HepG2 (cell line): ENCODE data around the gene NMT2. TPM values are rescaled to one million over a fixed set of nuclear protein-coding genes. Genes with fewer than 3 reads are reported as not detected.

ENCODE experiments used
- ATAC-seq: fragments of 200-7000 bp; cut with Tn5 transposase; 3 replicates; pipeline ENCODE4 v1.9.1; 2020; ENCODE audit warnings: mild to moderate bottlenecking, moderate library complexity
- BruUV-seq: library from RNA; stranded (reverse); fragments of 400-500 nt; replicated peaks from 2 replicates; lab custom pipeline; 2021; lab: Mats Ljungman, UMichigan
- CTCF ChIA-PET: fragments of 300-600 bp; formaldehyde crosslinking; extraction: SDS; loops from one replicate; lab custom pipeline; 2021; ENCODE audit warnings: low total read pairs, inconsistent platforms, low intra/inter-chr PET ratio; lab: Yijun Ruan, JAX
- POLR2A ChIA-PET: fragments of 350-600 bp; sonication (Branson Sonifier 250); formaldehyde crosslinking; loops from one replicate; lab custom pipeline; 2020; ENCODE audit warnings: antibody characterized with exemption, inconsistent platforms; lab: Yijun Ruan, JAX
- DNase-seq: peaks from one replicate; pipeline ENCODE4 v3.0.0-alpha.2; 2015; ENCODE audit warnings: low spot score
- FAIRE-seq: peaks from 3 replicates; lab custom pipeline; 2011; peaks lifted over from hg19 to GRCh38; lab: Jason Lieb, UNC
- H2AFZ ChIP-seq: one replicate; pipeline ENCODE4 v1.6.1; 2011; ENCODE audit warnings: low read length, inconsistent platforms
- H3K27ac ChIP-seq: fragments of 300-600 bp; 3 replicates; pipeline ENCODE4 v1.8.0; 2011; ENCODE audit warnings: mixed run types, mild to moderate bottlenecking, mixed read lengths, low read length, inconsistent platforms; ENCODE audit not compliant: insufficient read depth; ENCODE audit errors: extremely low read length
- H3K27me3 ChIP-seq, 2 experiments: fragments of 200-600 bp in 1 of 2; 2 replicates in 1 of 2; 3 replicates in 1 of 2; pipeline versions ENCODE4 v1.6.0 to v1.8.0; 2011; ENCODE audit warnings: low read length in 2 of 2, mild to moderate bottlenecking in 2 of 2, moderate library complexity in 2 of 2, inconsistent platforms in 1 of 2; ENCODE audit not compliant: insufficient read depth in 2 of 2, control insufficient read depth in 1 of 2
- H3K36me3 ChIP-seq, 2 experiments: fragments of 200-600 bp in 1 of 2; replicated peaks in 1 of 2; 2 replicates in 1 of 2; 3 replicates in 1 of 2; pipeline versions ENCODE4 v1.5.1 to v1.8.0; 2011; ENCODE audit warnings: low read length in 2 of 2, inconsistent platforms in 1 of 2; ENCODE audit not compliant: insufficient read depth in 2 of 2, control insufficient read depth in 1 of 2
- H3K4me1 ChIP-seq: 2 replicates; pipeline ENCODE4 v1.5.1; 2012; ENCODE audit warnings: low read length, inconsistent platforms; ENCODE audit not compliant: insufficient read depth
- H3K4me2 ChIP-seq: 2 replicates; pipeline ENCODE4 v1.6.0; 2011; ENCODE audit warnings: low read depth, low read length, inconsistent platforms
- H3K4me3 ChIP-seq, 3 experiments: fragments of 200-600 bp in 1 of 3; sonication (generic), shearing (Covaris generic) in 1 of 3; replicated peaks in 1 of 3; 2 replicates each; pipeline ENCODE4 v1.5.1; 2011 to 2016; ENCODE audit warnings: low read length in 3 of 3, inconsistent platforms in 2 of 3, low read depth in 2 of 3, mild to moderate bottlenecking in 2 of 3, control low read depth in 1 of 3, mixed read lengths in 1 of 3; ENCODE audit not compliant: insufficient read depth in 1 of 3
- H3K79me2 ChIP-seq: one replicate; pipeline ENCODE4 v1.6.1; 2011; ENCODE audit warnings: low read length, inconsistent platforms; ENCODE audit not compliant: insufficient read depth
- H3K9ac ChIP-seq: 2 replicates; pipeline ENCODE4 v1.6.0; 2011; ENCODE audit warnings: mild to moderate bottlenecking, low read depth, low read length, inconsistent platforms; ENCODE audit not compliant: insufficient read depth
- H3K9me3 ChIP-seq: 2 replicates; pipeline ENCODE4 v1.5.1; 2012; ENCODE audit warnings: mild to moderate bottlenecking, low read length
- H4K20me1 ChIP-seq: 2 replicates; pipeline ENCODE4 v1.6.0; 2011; ENCODE audit warnings: inconsistent platforms, mild to moderate bottlenecking, low read length, moderate library complexity; ENCODE audit not compliant: insufficient read depth
- AKAP8 ChIP-seq: sonication (generic); formaldehyde crosslinking; IDR thresholded peaks from 2 replicates; pipeline ENCODE4 v1.5.1; 2020; ENCODE audit warnings: mild to moderate bottlenecking, missing genetic modification reagents
- ATF7 ChIP-seq, 2 experiments: fragments of 450-650 bp in 1 of 2; sonication (generic) in 1 of 2; formaldehyde crosslinking in 1 of 2; IDR thresholded peaks; 2 replicates each; pipeline versions ENCODE4 v1.4.0 to v1.6.1; 2016 to 2020; ENCODE audit warnings: antibody characterized with exemption in 1 of 2, mild to moderate bottlenecking in 1 of 2, missing genetic modification reagents in 1 of 2
- MIER3 ChIP-seq: IDR thresholded peaks from 2 replicates; pipeline ENCODE4 v1.6.1; 2016; ENCODE audit warnings: missing compliant biosample characterization, borderline replicate concordance
- ZNF564 ChIP-seq: sonication (generic); formaldehyde crosslinking; IDR thresholded peaks from 2 replicates; pipeline ENCODE4 v1.8.1; 2023; ENCODE audit warnings: mild to moderate bottlenecking, missing genetic modification reagents
- ZSCAN22 ChIP-seq: sonication (generic); formaldehyde crosslinking; IDR thresholded peaks from 2 replicates; pipeline ENCODE4 v1.4.0; 2020; ENCODE audit warnings: mild to moderate bottlenecking, missing genetic modification reagents
- WGBS: methylation state at CpG from one replicate; pipeline ENCODE4 v1.1.6; 2017; ENCODE audit warnings: low lambda C conversion rate; 5-methylcytosine and 5-hydroxymethylcytosine counted together
- in situ Hi-C: cut with HindIII; loops from 2 replicates; pipeline ENCODE4 v1.10.0; 2017; ENCODE audit warnings: low pct_unique_long_range_greater_than_20kb; ENCODE audit not compliant: extremely low pct_ligation_motif_present
- intact Hi-C: fragments of 100-400 bp; cut with micrococcal nuclease; formaldehyde crosslinking; loops from one replicate; pipeline ENCODE4 v1.10.0; 2022; ENCODE audit not compliant: unreplicated experiment
- polyA plus RNA-seq, 8 experiments: library from polyadenylated mRNA; depleted of rRNA in 3 of 8; stranded (reverse) in 7 of 8; unstranded in 1 of 8; fragments of >200 nt; fragmentation: Illumina TruSeq in 4 of 8; extraction: Trizol in 4 of 8; gene quantifications; 2 replicates each; pipeline versions ENCODE4 v1.2.1 to v1.2.3, GENCODE V29; 2011 to 2016; ENCODE audit warnings: low read depth in 4 of 8, missing spikeins in 1 of 8, mixed read lengths in 1 of 8; ENCODE audit not compliant: insufficient read depth in 1 of 8
- total RNA-seq, 5 experiments: library from RNA; depleted of rRNA; stranded (reverse); fragments of >200 nt; fragmentation: Illumina TruSeq; extraction: Trizol; gene quantifications; 2 replicates each; pipeline ENCODE4 v1.2.3, GENCODE V29; 2016; ENCODE audit warnings: low read depth in 1 of 5
- TF ChIP-seq, protein P1 (sequence below): sonication (generic); formaldehyde crosslinking; IDR thresholded peaks from 2 replicates; pipeline ENCODE4 v1.5.0; 2020; ENCODE audit warnings: mild to moderate bottlenecking, missing genetic modification reagents, borderline replicate concordance
- TF ChIP-seq, protein P2 (sequence below): sonication (generic); formaldehyde crosslinking; conservative IDR thresholded peaks from 2 replicates; pipeline ENCODE4 v1.5.0; 2020; ENCODE audit warnings: missing genetic modification reagents

The NMT2 gene
- total and polyA plus RNA-seq, 2 of the 13 experiments (the other 11 are each of a cell fraction or from before 2014, with no cell fraction given): 10.1 to 23.8 TPM

DNA sequence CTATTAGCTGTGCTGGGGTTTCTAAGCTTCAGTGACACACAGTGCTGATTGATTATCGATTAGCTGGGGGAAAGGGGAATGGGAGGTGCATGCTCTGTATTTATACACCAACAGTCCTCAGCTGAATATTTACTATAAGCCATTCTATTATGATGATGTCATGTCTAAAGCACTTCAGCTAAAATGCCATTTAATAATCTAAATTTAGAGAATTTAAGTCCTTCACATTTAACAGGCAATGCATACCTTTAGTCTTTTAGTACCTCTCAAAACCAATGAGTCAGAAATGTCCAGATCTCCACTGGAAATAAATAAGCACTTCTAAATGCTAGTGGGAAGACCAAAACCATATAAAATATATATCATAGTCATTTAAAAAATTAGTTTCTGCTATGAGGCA is 46.8 kb downstream of the NMT2 start:
- POLR2A ChIA-PET: no interaction called here
- intact Hi-C loops: no loop called here
- TF ChIP-seq ZNF564 (CRISPR knock-in tag) (no peak), AKAP8 (CRISPR knock-in tag) (no peak), ZSCAN22 (CRISPR knock-in tag) (no peak), ATF7 (IDR thresholded peaks at IDR 0.05) (peak; percentile 71), ATF7 (CRISPR knock-in tag; IDR thresholded peaks at IDR 0.05) (no peak), MIER3 (no peak)
- TF ChIP-seq, protein P1, sequence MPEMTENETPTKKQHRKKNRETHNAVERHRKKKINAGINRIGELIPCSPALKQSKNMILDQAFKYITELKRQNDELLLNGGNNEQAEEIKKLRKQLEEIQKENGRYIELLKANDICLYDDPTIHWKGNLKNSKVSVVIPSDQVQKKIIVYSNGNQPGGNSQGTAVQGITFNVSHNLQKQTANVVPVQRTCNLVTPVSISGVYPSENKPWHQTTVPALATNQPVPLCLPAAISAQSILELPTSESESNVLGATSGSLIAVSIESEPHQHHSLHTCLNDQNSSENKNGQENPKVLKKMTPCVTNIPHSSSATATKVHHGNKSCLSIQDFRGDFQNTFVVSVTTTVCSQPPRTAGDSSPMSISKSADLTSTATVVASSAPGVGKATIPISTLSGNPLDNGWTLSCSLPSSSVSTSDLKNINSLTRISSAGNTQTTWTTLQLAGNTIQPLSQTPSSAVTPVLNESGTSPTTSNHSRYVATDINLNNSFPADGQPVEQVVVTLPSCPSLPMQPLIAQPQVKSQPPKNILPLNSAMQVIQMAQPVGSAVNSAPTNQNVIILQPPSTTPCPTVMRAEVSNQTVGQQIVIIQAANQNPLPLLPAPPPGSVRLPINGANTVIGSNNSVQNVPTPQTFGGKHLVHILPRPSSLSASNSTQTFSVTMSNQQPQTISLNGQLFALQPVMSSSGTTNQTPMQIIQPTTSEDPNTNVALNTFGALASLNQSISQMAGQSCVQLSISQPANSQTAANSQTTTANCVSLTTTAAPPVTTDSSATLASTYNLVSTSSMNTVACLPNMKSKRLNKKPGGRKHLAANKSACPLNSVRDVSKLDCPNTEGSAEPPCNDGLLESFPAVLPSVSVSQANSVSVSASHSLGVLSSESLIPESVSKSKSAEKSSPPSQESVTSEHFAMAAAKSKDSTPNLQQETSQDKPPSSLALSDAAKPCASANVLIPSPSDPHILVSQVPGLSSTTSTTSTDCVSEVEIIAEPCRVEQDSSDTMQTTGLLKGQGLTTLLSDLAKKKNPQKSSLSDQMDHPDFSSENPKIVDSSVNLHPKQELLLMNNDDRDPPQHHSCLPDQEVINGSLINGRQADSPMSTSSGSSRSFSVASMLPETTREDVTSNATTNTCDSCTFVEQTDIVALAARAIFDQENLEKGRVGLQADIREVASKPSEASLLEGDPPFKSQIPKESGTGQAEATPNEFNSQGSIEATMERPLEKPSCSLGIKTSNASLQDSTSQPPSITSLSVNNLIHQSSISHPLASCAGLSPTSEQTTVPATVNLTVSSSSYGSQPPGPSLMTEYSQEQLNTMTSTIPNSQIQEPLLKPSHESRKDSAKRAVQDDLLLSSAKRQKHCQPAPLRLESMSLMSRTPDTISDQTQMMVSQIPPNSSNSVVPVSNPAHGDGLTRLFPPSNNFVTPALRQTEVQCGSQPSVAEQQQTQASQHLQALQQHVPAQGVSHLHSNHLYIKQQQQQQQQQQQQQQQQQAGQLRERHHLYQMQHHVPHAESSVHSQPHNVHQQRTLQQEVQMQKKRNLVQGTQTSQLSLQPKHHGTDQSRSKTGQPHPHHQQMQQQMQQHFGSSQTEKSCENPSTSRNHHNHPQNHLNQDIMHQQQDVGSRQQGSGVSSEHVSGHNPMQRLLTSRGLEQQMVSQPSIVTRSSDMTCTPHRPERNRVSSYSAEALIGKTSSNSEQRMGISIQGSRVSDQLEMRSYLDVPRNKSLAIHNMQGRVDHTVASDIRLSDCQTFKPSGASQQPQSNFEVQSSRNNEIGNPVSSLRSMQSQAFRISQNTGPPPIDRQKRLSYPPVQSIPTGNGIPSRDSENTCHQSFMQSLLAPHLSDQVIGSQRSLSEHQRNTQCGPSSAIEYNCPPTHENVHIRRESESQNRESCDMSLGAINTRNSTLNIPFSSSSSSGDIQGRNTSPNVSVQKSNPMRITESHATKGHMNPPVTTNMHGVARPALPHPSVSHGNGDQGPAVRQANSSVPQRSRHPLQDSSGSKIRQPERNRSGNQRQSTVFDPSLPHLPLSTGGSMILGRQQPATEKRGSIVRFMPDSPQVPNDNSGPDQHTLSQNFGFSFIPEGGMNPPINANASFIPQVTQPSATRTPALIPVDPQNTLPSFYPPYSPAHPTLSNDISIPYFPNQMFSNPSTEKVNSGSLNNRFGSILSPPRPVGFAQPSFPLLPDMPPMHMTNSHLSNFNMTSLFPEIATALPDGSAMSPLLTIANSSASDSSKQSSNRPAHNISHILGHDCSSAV: no peak
- TF ChIP-seq, protein P2, sequence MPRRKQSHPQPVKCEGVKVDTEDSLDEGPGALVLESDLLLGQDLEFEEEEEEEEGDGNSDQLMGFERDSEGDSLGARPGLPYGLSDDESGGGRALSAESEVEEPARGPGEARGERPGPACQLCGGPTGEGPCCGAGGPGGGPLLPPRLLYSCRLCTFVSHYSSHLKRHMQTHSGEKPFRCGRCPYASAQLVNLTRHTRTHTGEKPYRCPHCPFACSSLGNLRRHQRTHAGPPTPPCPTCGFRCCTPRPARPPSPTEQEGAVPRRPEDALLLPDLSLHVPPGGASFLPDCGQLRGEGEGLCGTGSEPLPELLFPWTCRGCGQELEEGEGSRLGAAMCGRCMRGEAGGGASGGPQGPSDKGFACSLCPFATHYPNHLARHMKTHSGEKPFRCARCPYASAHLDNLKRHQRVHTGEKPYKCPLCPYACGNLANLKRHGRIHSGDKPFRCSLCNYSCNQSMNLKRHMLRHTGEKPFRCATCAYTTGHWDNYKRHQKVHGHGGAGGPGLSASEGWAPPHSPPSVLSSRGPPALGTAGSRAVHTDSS (CRISPR knock-in tag): no peak
- TF ChIP-seq, all 625 proteins: peak for 1
- in situ Hi-C loops: no loop called here
- no peak for ATAC-seq
- Histone ChIP-seq H3K27me3 (no peaks in the 10 kb centered on the region), H4K20me1 (no peaks in the 10 kb centered on the region), H3K27ac (no peak overlapping the region), H3K36me3 (peaks cover 12 to 46% of the 10 kb centered on the region in 2 experiments; a peak in 4 of 5 replicates), H3K4me3 (no peak overlapping the region), H3K4me1 (no peaks in the 10 kb centered on the region), H3K4me2 (no peak overlapping the region), H3K9ac (no peak overlapping the region), H2AFZ (no peak overlapping the region), H3K9me3 (no peaks in the 10 kb centered on the region), H3K79me2 (no peaks in the 10 kb centered on the region)
- no peak for DNase-seq
- no peak for FAIRE-seq
- CTCF ChIA-PET: no interaction called here
- 88% methylated on average over 1 of the region's 1 CpG for WGBS
- no TSS peak for BruUV-seq
